NCI-H2029 treated with DMSO at 0.1 percent for 48 hours (cell line): ENCODE results near the gene BLVRA.
"Not testable (repeated sequence)": the region's sequence is repeated elsewhere in the genome, so short reads cannot be mapped to it uniquely, and the experiment has no call there.

Experiments
- DNase-seq: peaks from one replicate; lab custom pipeline; 2025; lab: John Stamatoyannopoulos, UW

BLVRA gene

GRCh38 chr7:43758029-43758821 lies at the start of gene BLVRA:
BLVRA (plus strand) TSS chr7:43758680; CDS start chr7:43771159, 12,479 bp downstream.
- no peak for DNase-seq

- DNase-seq: no peak
Observed at GRCh38 chr7:43711503-43711902, 47.0 kb upstream of the BLVRA start.

- DNase-seq: not testable (repeated sequence)
Observed at GRCh38 chr7:43715966-43716365, 42.5 kb upstream of the BLVRA start.

- no peak for DNase-seq
Observed at GRCh38 chr7:43716598-43716997, 41.9 kb upstream of the BLVRA start.

GRCh38 chr7:43721193-43721806 lies 37.2 kb upstream of the BLVRA start:
- peak; percentile 34 for DNase-seq

GRCh38 chr7:43723007-43723341 lies 35.5 kb upstream of the BLVRA start:
- no peak for DNase-seq

GRCh38 chr7:43725251-43725650 lies 33.2 kb upstream of the BLVRA start:
- no peak for DNase-seq

- DNase-seq: no peak
Observed at GRCh38 chr7:43726466-43726865, 32.0 kb upstream of the BLVRA start.

GRCh38 chr7:43727003-43727402 lies 31.5 kb upstream of the BLVRA start:
- no peak for DNase-seq

GRCh38 chr7:43727494-43727893 lies 31.0 kb upstream of the BLVRA start:
- no peak for DNase-seq

GRCh38 chr7:43729214-43729923 lies 29.1 kb upstream of the BLVRA start, which contains the start of gene COA1:
COA1 (minus strand) TSS chr7:43729523; CDS start chr7:43648614, 80,909 bp downstream.
- DNase-seq: peak; percentile 73

GRCh38 chr7:43729924-43730248 lies 28.6 kb upstream of the BLVRA start:
- no peak for DNase-seq

GRCh38 chr7:43731494-43731893 lies 27.0 kb upstream of the BLVRA start:
- DNase-seq: not testable (repeated sequence)

- DNase-seq: not testable (repeated sequence)
Observed at GRCh38 chr7:43734575-43735332, 23.7 kb upstream of the BLVRA start.

GRCh38 chr7:43735403-43735801 lies 23.1 kb upstream of the BLVRA start:
- DNase-seq: no peak

- no peak for DNase-seq
Observed at GRCh38 chr7:43735802-43736603, 22.5 kb upstream of the BLVRA start.

GRCh38 chr7:43737467-43738127 lies 20.9 kb upstream of the BLVRA start:
- no peak for DNase-seq

GRCh38 chr7:43742692-43743091 lies 15.8 kb upstream of the BLVRA start:
- DNase-seq: no peak

- no peak for DNase-seq
Observed at GRCh38 chr7:43747328-43748105, 11.0 kb upstream of the BLVRA start.

- DNase-seq: no peak
Observed at GRCh38 chr7:43749383-43749940, 9.0 kb upstream of the BLVRA start.
